ENCODE data around the gene SMIM22. TPM values are rescaled to one million over a fixed set of nuclear protein-coding genes. Genes with fewer than 3 reads are reported as not detected.

The SMIM22 gene
- total and polyA plus RNA-seq, 2 of the 8 experiments (the other 6 are each of a cell fraction or from before 2014, with no cell fraction given) = not detected

DNA sequence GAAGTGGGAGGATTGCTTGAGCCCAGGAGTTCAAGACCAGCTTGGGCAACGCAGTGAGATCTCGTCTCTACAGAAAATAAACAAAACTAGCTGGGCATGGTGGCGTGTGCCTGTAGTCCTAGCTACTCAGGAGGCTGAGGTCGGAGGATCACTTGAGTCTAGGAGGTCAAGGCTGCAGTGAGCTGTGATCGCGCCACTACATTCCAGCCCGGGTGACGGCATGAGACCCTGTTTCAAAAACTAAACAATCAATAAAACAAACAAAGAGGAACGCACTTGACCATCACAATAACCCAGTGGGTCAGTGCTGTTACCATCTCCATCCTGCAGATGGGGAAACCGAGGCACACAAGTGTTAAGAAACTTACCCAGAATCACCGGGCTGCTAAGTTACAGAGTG is 41.9 kb upstream of the SMIM22 start (continued):
- TF ChIP-seq, protein P1, sequence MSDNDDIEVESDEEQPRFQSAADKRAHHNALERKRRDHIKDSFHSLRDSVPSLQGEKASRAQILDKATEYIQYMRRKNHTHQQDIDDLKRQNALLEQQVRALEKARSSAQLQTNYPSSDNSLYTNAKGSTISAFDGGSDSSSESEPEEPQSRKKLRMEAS (IDR thresholded peaks at IDR 0.05) = no peak
- TF ChIP-seq EP300 (IDR thresholded peaks at IDR 0.05; ENCODE audit: borderline replicate concordance in 1 of 2, low read depth in 2 of 2, low read length in 2 of 2) (no peak), KDM1A (IDR thresholded peaks at IDR 0.05; ENCODE audit: borderline replicate concordance, low read length) (no peak), TCF12 (IDR thresholded peaks at IDR 0.05; ENCODE audit: low read depth, low read length) (no peak)
- TF ChIP-seq, protein P2, sequence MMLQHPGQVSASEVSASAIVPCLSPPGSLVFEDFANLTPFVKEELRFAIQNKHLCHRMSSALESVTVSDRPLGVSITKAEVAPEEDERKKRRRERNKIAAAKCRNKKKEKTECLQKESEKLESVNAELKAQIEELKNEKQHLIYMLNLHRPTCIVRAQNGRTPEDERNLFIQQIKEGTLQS (IDR thresholded peaks at IDR 0.05; ENCODE audit: insufficient read depth, low read depth, low read length) = no peak

Measured in H1 (cell line).